GM18951 (cell line): ENCODE measurements around the gene CEP350.
"Not testable (repeated sequence)": the region's sequence is repeated elsewhere in the genome, so short reads cannot be mapped to it uniquely, and the experiment has no call there.

ENCODE experiments used
- POLR2A ChIP-seq: IDR thresholded peaks from 4 replicates; pipeline ENCODE4 v1.6.1; 2011; ENCODE audit warnings: mild to moderate bottlenecking; ENCODE audit not compliant: insufficient read length, insufficient read depth; ENCODE audit errors: extremely low read depth
- in situ Hi-C: fragments of 300-500 bp; cut with MboI; formaldehyde crosslinking; loops from one replicate; pipeline ENCODE4 v1.12.0; 2022; ENCODE audit warnings: low sequenced_read_pairs, mixed read lengths, inconsistent platforms; ENCODE audit not compliant: unreplicated experiment

CEP350 gene

GRCh38 chr1:179930867-179931266, 23.7 kb upstream of the CEP350 start:
- TF ChIP-seq POLR2A: no peak
- in situ Hi-C loops: no loop called here

GRCh38 chr1:179933219-179933618, 21.4 kb upstream of the CEP350 start:
- in situ Hi-C loops: no loop called here
- TF ChIP-seq POLR2A: no peak

GRCh38 chr1:179935909-179936496, 18.6 kb upstream of the CEP350 start:
- no peak for TF ChIP-seq POLR2A
- in situ Hi-C loops: no loop called here

GRCh38 chr1:179937668-179938254, 16.8 kb upstream of the CEP350 start:
- in situ Hi-C loops: no loop called here
- TF ChIP-seq POLR2A: no peak

- no peak for TF ChIP-seq POLR2A
- in situ Hi-C loops: no loop called here
Measured at GRCh38 chr1:179938752-179939151, 15.9 kb upstream of the CEP350 start.

GRCh38 chr1:179939941-179940340, 14.7 kb upstream of the CEP350 start:
- TF ChIP-seq POLR2A: no peak
- in situ Hi-C loops: no loop called here

- in situ Hi-C loops: no loop called here
- TF ChIP-seq POLR2A: no peak
Measured at GRCh38 chr1:179941454-179941853, 13.2 kb upstream of the CEP350 start.

GRCh38 chr1:179950651-179951050, 4.0 kb upstream of the CEP350 start:
- no peak for TF ChIP-seq POLR2A
- in situ Hi-C loops: no loop called here

GRCh38 chr1:179951383-179952144, 3.0 kb upstream of the CEP350 start:
- in situ Hi-C loops: no loop called here
- no peak for TF ChIP-seq POLR2A

GRCh38 chr1:179952186-179952585, 2.4 kb upstream of the CEP350 start:
- no peak for TF ChIP-seq POLR2A
- in situ Hi-C loops: no loop called here

- TF ChIP-seq POLR2A: no peak
- in situ Hi-C loops: no loop called here
Measured at GRCh38 chr1:179953974-179954492, 577 bp upstream of the CEP350 start.

GRCh38 chr1:179955287-179955680, 674 bp downstream of the CEP350 start:
- TF ChIP-seq POLR2A: no peak
- in situ Hi-C loops: no loop called here

GRCh38 chr1:179955731-179956130, 1.1 kb downstream of the CEP350 start:
- no peak for TF ChIP-seq POLR2A
- in situ Hi-C loops: no loop called here

- TF ChIP-seq POLR2A: no peak
- in situ Hi-C loops: no loop called here
Measured at GRCh38 chr1:179958359-179958758, 3.7 kb downstream of the CEP350 start.

- in situ Hi-C loops: not testable (repeated sequence)
Measured at GRCh38 chr1:179962168-179962567, 7.6 kb downstream of the CEP350 start.
